ENCODE measurements around the gene SLC13A3. TPM values are rescaled to one million over a fixed set of nuclear protein-coding genes. Genes with fewer than 3 reads are reported as not detected.

Gene SLC13A3
- total and polyA plus RNA-seq, 2 of the 4 experiments (the other 2 are of a cell fraction), result 2.5 to 4.2 TPM

DNA sequence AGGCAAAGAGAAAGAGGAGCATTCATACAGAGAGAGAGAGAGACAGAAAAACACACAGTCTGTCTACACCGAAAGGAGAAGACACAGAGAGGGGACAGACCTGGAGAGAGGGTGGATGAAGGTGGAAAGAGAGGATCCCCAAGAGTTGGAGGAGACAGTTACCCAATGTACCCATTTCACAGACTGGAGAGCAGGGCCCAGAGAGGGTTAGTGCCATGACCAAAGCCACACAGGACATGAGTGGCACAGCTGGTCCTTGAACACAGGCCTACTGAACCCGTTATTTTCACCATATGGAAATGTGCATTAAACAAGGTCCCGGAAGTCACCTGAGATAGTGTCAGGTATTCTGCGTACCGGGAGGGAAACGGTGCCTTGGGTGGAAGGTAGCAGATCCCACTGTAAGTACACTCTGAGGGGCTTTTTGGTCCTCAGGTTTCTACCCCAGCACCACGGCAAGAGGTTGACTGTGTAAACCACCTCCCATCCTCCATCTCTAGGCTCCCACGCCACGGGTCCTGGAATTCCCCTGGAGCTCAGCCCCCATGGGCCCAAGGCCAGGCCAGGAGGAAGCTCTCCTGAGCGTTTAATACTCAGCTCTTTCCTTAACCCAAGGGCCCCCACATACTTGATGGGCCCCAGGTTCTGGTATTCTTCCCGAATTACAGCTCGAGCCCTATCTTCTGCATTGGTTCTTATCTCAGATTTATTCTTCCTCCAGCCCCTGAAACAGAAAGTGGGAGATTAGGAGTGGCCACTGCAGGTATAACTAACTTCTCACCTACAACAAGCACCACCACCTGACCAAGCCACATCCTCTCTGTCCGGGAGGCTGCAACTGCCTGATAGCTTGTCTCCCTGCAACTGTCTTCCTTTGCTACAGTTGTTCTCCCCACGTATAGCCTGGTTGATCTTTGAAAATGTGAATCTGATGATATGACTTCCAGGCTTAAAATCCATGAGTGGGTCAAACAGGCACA, 62.4 kb downstream of the SLC13A3 start:
- no peak overlapping the region for H3K14ac ChIP-seq (replicated peaks; ENCODE audit: low read depth, low read length)
- H3K4ac ChIP-seq (ENCODE audit: low read depth, low read length), result no peak overlapping the region
- BruUV-seq (replicated peaks), result no TSS peak
- DNase-seq (no peak), ATAC-seq (ENCODE audit: low read depth) (no peak)
- H3K4me1 ChIP-seq (ENCODE audit: control insufficient read depth, insufficient read depth, low read length), result no peaks in the 10 kb centered on the region
- in situ Hi-C loops (cut with MboI; ENCODE audit: low sequenced_read_pairs) (no loop called here), dilution Hi-C loops (cut with HindIII; ENCODE audit: low sequenced_read_pairs, unreplicated experiment) (no loop called here), intact Hi-C loops (cut with micrococcal nuclease) (no loop called here)
- no peak overlapping the region for H2AK5ac ChIP-seq (ENCODE audit: low read depth, low read length)
- TF ChIP-seq CEBPB (IDR thresholded peaks at IDR 0.05; ENCODE audit: low read depth, low read length) (no peak), MAFK (IDR thresholded peaks at IDR 0.05; ENCODE audit: low read depth, low read length) (no peak), ELK1 (IDR thresholded peaks at IDR 0.05; ENCODE audit: borderline replicate concordance, low read depth, low read length) (no peak)
- H3K36me3 ChIP-seq (ENCODE audit: control insufficient read depth, insufficient read depth, low read length), result no peaks in the 10 kb centered on the region
- H2BK20ac ChIP-seq (ENCODE audit: low read depth, low read length), result no peak overlapping the region
- no peak overlapping the region for H3K4me3 ChIP-seq (ENCODE audit: insufficient read depth, low read depth, low read length)
- no peak overlapping the region for H3K27ac ChIP-seq (ENCODE audit: insufficient read depth, low read length)
- no peak overlapping the region for H3K4me2 ChIP-seq (ENCODE audit: low read depth, low read length)
- no peak overlapping the region for H2AFZ ChIP-seq (replicated peaks; ENCODE audit: low read length, poor library complexity)
- no peak overlapping the region for H4K8ac ChIP-seq (ENCODE audit: low read depth in 2 of 2, low read length in 2 of 2)
- no peak overlapping the region for H3K9ac ChIP-seq (ENCODE audit: low read depth, low read length)
- ChIA-PET POLR2A (ENCODE audit: unreplicated experiment) (no interaction called here), CTCF (no interaction called here)
- no peaks in the 10 kb centered on the region for H3K9me1 ChIP-seq (ENCODE audit: insufficient read depth, low read length)
- H2BK15ac ChIP-seq (ENCODE audit: low read depth, low read length), result no peak overlapping the region
- no peak overlapping the region for H2AK9ac ChIP-seq (replicated peaks; ENCODE audit: low read depth, low read length, poor library complexity)
- H3K79me1 ChIP-seq (ENCODE audit: low read depth in 1 of 2, low read length in 2 of 2), result no peaks in the 10 kb centered on the region
- H4K20me1 ChIP-seq (ENCODE audit: insufficient read depth, low read length), result no peaks in the 10 kb centered on the region
- H4K5ac ChIP-seq (ENCODE audit: low read depth, low read length), result no peak overlapping the region
- 84% methylated on average over 3 of the region's 14 CpGs; no CpG with 5 or more reads in 1 of the 2 experiments for WGBS, 2 experiments (ENCODE audit: extremely low coverage in 2 of 2, insufficient read length in 1 of 2)
- H3K23ac ChIP-seq (ENCODE audit: low read depth, low read length), result no peak overlapping the region
- no peak overlapping the region for H3K18ac ChIP-seq (ENCODE audit: low read depth, low read length)
- no peak overlapping the region for H4K91ac ChIP-seq (ENCODE audit: insufficient read depth, low read depth, low read length)
- H3K56ac ChIP-seq (ENCODE audit: extremely low read depth, insufficient read depth, low read length), result no peak overlapping the region
- H2BK120ac ChIP-seq (ENCODE audit: low read depth, low read length), result no peak overlapping the region
- H3K27me3 ChIP-seq (ENCODE audit: control insufficient read depth, insufficient read depth, low read length), result no peaks in the 10 kb centered on the region
- H3K9me3 ChIP-seq (ENCODE audit: control insufficient read depth, insufficient read depth, low read length), result no peaks in the 10 kb centered on the region
- H2BK5ac ChIP-seq (ENCODE audit: low read depth, low read length, poor library complexity, severe bottlenecking), result no peak overlapping the region
